Hepatocyte (in vitro differentiated cells): ENCODE measurements around the gene CCL28. TPM values are rescaled to one million over a fixed set of nuclear protein-coding genes. Genes with fewer than 3 reads are reported as not detected.

Source experiments
- DNase-seq: peaks from one replicate; pipeline ENCODE4 v3.0.0-alpha.2; 2016; ENCODE audit warnings: low spot score
- H2AFZ ChIP-seq: fragments of 200-600 bp; sonication (generic); 2 replicates; pipeline ENCODE4 v1.6.0; 2016; ENCODE audit warnings: antibody characterized with exemption, mild to moderate bottlenecking
- H3K27ac ChIP-seq: fragments of 200-600 bp; sonication (generic); 2 replicates; pipeline ENCODE4 v1.5.1; 2016; ENCODE audit warnings: mild to moderate bottlenecking
- H3K27me3 ChIP-seq: fragments of 200-600 bp; sonication (generic); 2 replicates; pipeline ENCODE4 v1.6.1; 2016
- H3K36me3 ChIP-seq: fragments of 200-600 bp; sonication (generic); replicated peaks from 2 replicates; pipeline ENCODE4 v1.5.1; 2016; ENCODE audit warnings: low read depth; ENCODE audit not compliant: insufficient read depth
- H3K4me1 ChIP-seq: fragments of 200-600 bp; sonication (generic); 2 replicates; pipeline ENCODE4 v1.5.1; 2016; ENCODE audit warnings: mild to moderate bottlenecking, moderate library complexity; ENCODE audit not compliant: insufficient read depth
- H3K4me2 ChIP-seq: fragments of 200-600 bp; sonication (generic); 2 replicates; pipeline ENCODE4 v1.6.0; 2016
- H3K4me3 ChIP-seq: fragments of 200-600 bp; sonication (generic); 2 replicates; pipeline ENCODE4 v1.5.1; 2016; ENCODE audit warnings: mild to moderate bottlenecking
- H3K79me2 ChIP-seq: fragments of 200-600 bp; sonication (generic); 2 replicates; pipeline ENCODE4 v1.6.0; 2017; ENCODE audit warnings: mild to moderate bottlenecking
- H3K9me2 ChIP-seq: fragments of 200-600 bp; sonication (generic); replicated peaks from 2 replicates; pipeline ENCODE4 v1.6.0; 2017; ENCODE audit warnings: mild to moderate bottlenecking; ENCODE audit not compliant: insufficient read depth
- H3K9me3 ChIP-seq: fragments of 200-600 bp; sonication (generic); 2 replicates; pipeline ENCODE4 v1.5.1; 2016; ENCODE audit warnings: low read depth, mild to moderate bottlenecking
- H4K20me1 ChIP-seq: fragments of 200-600 bp; sonication (generic); 2 replicates; pipeline ENCODE4 v1.6.0; 2016; ENCODE audit warnings: mild to moderate bottlenecking; ENCODE audit not compliant: insufficient read depth, poor library complexity, severe bottlenecking
- CTCF ChIP-seq: fragments of 200-600 bp; sonication (generic); IDR thresholded peaks from 2 replicates; pipeline ENCODE4 v1.5.1; 2016; ENCODE audit warnings: antibody characterized with exemption, mild to moderate bottlenecking; ENCODE audit not compliant: poor library complexity
- EZH2 ChIP-seq: fragments of 200-600 bp; sonication (generic); IDR thresholded peaks from 2 replicates; pipeline ENCODE4 v1.6.1; 2016; ENCODE audit warnings: antibody characterized with exemption, mild to moderate bottlenecking, borderline replicate concordance
- EZH2phosphoT487 ChIP-seq: fragments of 200-600 bp; sonication (generic); IDR thresholded peaks from one replicate; pipeline ENCODE4 v1.6.1; 2018; ENCODE audit warnings: antibody characterized with exemption, mild to moderate bottlenecking, low read depth, moderate library complexity; ENCODE audit not compliant: unreplicated experiment, severe bottlenecking
- WGBS: methylation state at CpG from one replicate; pipeline ENCODE4 v1.1.6; 2016; ENCODE audit warnings: low lambda C conversion rate; ENCODE audit errors: missing lambda C conversion rate; 5-methylcytosine and 5-hydroxymethylcytosine counted together
- polyA plus RNA-seq: library from polyadenylated mRNA; unstranded; fragments of >200 nt; fragmentation: Nextera tagmentation; extraction: Ambion mirVana; gene quantifications from 2 replicates; pipeline ENCODE4 v1.2.1, GENCODE V29; 2016
- total RNA-seq: library from RNA; depleted of rRNA; stranded (reverse); fragments of >200 nt; gene quantifications from 2 replicates; pipeline ENCODE4 v1.2.3, GENCODE V29; 2014

CCL28 gene
- total and polyA plus RNA-seq, 2 experiments from 2014 or later, result 0.80 to 1.1 TPM

GRCh38 chr5:43332401-43332800, 79.8 kb downstream of the CCL28 start:
- H3K9me2 ChIP-seq, result no peaks in the 10 kb centered on the region
- no peaks in the 10 kb centered on the region for H4K20me1 ChIP-seq
- no peak for DNase-seq
- TF ChIP-seq CTCF (no peak), EZH2 (no peak), EZH2phosphoT487 (no peak)
- H3K4me1 ChIP-seq, result no peaks in the 10 kb centered on the region
- H3K4me2 ChIP-seq, result no peak overlapping the region
- no peak overlapping the region for H3K4me3 ChIP-seq
- H3K9me3 ChIP-seq, result no peaks in the 10 kb centered on the region
- H3K27me3 ChIP-seq, result no peaks in the 10 kb centered on the region
- H3K79me2 ChIP-seq, result no peaks in the 10 kb centered on the region
- H2AFZ ChIP-seq, result no peak overlapping the region
- H3K36me3 ChIP-seq, result no peaks in the 10 kb centered on the region
- H3K27ac ChIP-seq, result no peak overlapping the region
- WGBS, result 77% methylated on average over 1 of the region's 1 CpG

Other genes with a start within 250 kb of the CCL28 start
- not detected in 2 replicates for gene NIM1K, start 220.2 kb downstream of the CCL28 start, total RNA-seq
- gene NIM1K, start 220.2 kb downstream of the CCL28 start, polyA plus RNA-seq, result 0.57 TPM in 1 of 2 replicates, not detected in the other
- 321 and 333 TPM in 2 replicates for gene HMGCS1, start 99.0 kb downstream of the CCL28 start, total RNA-seq
- gene HMGCS1, start 99.0 kb downstream of the CCL28 start, polyA plus RNA-seq, result 111 and 114 TPM in 2 replicates
- gene TMEM267, start 71.5 kb upstream of the CCL28 start, total RNA-seq, result 17.4 and 19.4 TPM in 2 replicates
- 7.9 and 9.7 TPM in 2 replicates for gene TMEM267, start 71.5 kb upstream of the CCL28 start, polyA plus RNA-seq
- gene C5orf34, start 102.8 kb upstream of the CCL28 start, total RNA-seq, result 2.1 and 4.5 TPM in 2 replicates
- 1.9 and 3.3 TPM in 2 replicates for gene C5orf34, start 102.8 kb upstream of the CCL28 start, polyA plus RNA-seq
- 131 and 140 TPM in 2 replicates for gene PAIP1, start 144.7 kb upstream of the CCL28 start, total RNA-seq
- 123 and 128 TPM in 2 replicates for gene PAIP1, start 144.7 kb upstream of the CCL28 start, polyA plus RNA-seq
- 90.8 and 102 TPM in 2 replicates for gene NNT, start 190.8 kb upstream of the CCL28 start, total RNA-seq
- gene NNT, start 190.8 kb upstream of the CCL28 start, polyA plus RNA-seq, result 49.9 and 55.3 TPM in 2 replicates